ENCODE data around the gene SLC17A9.

SLC17A9 gene

DNA sequence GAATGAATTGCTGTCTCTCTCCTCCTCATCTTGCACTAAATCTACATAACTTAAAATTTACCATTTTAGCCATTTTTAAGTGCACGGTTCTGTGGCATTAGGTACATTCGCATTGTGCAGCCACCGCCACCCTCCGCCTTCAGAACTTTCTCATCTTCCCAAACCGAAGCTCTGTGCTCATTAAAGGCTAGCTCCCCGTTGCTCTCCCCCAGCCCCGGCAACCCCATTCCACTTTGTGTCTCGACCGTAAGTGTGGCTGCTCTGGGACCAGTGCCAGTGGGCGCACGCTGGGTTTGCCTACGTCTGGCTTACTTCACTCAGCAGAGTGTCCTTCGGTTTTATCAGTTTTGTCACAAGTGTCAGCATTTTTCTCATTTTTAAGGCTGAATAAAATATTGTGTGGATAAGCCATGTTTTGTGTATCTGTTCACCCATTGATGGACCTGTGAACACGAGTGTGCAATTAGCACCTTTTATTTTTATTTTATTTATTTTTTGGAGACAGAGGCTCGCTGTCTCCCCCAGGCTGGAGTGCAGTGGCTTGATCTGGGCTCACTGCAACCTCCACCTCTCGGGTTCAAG lies 16.8 kb downstream of the SLC17A9 start:
- no peak for DNase-seq (ENCODE audit: low read depth)

DNA sequence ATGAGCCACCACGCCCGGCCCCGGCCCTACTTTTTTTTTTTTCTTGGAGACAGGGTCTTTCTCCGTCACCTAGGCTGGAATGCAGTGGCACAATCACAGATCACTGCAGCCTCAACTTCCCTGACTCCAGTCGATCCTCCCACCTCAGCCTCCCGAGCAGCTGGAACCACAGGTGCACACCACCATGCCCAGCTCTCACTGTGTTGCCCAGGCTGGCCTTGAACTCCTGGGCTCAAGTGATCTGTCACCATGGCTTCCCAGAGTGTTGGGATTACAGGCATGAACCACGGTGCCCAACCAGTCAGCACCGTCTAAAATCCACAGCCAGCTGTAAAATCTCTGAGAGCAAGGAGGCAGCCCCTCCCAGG lies 17.4 kb downstream of the SLC17A9 start:
- DNase-seq (ENCODE audit: low read depth), result no peak

GRCh38 chr20:62970307-62971210 lies 18.1 kb downstream of the SLC17A9 start:
- DNase-seq (ENCODE audit: low read depth), result no peak

GRCh38 chr20:62971211-62971949 lies 18.9 kb downstream of the SLC17A9 start:
- DNase-seq (ENCODE audit: low read depth), result no peak

DNA sequence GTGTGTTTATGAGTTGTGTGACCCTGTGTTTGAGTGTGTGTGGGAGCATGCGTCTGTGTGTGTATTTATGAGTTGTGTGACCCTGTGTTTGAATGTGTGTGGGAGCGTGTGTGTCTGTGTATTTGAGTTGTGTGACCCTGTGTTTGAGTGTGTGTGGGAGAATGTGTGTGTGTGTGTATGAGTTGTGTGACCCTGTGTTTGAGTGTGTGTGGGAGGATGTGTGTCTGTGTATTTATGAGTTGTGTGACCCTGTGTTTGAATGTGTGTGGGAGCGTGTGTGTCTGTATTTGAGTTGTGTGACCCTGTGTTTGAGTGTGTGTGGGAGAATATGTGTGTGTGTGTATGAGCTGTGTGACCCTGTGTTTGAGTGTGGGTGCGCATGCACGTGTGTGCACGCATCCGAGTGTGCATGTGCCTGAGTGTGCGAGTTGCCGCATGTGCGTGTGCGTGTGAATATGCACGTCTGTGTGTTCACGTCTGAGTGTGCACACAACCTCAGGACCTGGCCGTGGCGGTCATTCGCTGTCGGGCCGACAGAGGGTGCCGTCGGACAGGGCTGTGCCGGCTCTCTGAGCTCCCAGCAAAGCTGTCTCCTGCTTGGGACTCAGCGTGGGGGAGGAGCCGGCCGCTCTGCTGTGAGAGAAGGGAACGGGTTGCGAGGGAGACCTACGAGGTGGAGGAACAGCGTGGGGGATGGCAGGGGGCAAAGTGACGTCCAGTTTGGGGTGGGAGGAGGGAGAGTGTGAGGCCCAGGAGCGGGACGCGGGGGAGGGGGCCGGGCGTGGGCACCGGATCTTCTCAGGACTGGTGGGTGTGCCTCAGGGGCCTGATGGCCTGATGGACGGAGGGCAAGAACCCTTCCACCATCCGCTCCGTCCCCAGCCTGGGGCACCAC lies 19.7 kb downstream of the SLC17A9 start:
- DNase-seq (ENCODE audit: low read depth), result peak; percentile 60

DNA sequence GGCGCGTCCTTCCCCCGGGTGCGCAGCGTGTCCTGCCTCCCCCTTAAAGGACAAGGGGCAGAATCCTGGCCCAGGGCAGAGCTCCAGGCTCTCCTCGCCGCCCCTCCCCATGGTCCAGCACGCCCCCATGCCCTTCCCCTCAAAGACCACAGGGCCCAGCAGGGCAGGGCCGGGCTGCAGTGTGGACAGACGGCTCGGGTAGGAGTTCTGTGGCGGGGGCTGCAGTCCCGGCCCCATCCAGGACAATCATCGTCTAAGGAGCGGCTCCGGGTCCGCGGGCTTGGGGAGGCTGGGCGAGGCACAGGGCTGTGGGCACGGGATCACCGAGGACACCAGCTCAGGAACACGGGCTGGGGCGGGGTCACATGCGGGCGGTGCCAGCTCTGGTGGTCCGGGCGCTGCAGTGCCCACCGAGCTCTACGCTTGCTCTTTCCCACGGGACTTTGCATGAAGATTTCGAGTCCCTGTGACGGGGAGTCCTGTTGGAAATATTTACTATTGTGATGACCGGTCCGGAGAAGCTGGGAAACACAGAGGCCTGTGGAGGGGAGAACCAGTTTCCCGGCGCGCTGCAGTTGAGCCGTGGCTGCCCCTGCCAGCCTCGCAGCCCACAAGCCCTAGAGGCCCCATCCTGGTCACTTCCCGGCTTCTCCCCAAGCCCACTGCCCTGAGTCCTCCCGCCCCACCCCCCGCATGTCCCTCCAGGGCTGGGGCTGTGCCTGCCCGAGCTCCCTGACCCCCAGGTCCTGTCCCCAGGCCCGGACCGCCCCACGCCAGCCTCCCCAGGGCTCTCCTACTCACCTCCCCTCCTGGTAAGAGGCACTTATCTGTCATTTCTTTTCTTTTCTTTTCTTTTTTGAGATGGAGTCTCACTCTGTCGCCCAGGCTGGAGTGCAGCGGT lies 20.6 kb downstream of the SLC17A9 start:
- DNase-seq (ENCODE audit: low read depth), result no peak

GRCh38 chr20:62975251-62975760 lies 22.8 kb downstream of the SLC17A9 start:
- DNase-seq (ENCODE audit: low read depth), result no peak

- no peak for DNase-seq (ENCODE audit: low read depth)
Observed at GRCh38 chr20:62975812-62976508, 23.5 kb downstream of the SLC17A9 start.

- DNase-seq (ENCODE audit: low read depth), result no peak
Observed at GRCh38 chr20:62976886-62977285, 24.4 kb downstream of the SLC17A9 start.

DNA sequence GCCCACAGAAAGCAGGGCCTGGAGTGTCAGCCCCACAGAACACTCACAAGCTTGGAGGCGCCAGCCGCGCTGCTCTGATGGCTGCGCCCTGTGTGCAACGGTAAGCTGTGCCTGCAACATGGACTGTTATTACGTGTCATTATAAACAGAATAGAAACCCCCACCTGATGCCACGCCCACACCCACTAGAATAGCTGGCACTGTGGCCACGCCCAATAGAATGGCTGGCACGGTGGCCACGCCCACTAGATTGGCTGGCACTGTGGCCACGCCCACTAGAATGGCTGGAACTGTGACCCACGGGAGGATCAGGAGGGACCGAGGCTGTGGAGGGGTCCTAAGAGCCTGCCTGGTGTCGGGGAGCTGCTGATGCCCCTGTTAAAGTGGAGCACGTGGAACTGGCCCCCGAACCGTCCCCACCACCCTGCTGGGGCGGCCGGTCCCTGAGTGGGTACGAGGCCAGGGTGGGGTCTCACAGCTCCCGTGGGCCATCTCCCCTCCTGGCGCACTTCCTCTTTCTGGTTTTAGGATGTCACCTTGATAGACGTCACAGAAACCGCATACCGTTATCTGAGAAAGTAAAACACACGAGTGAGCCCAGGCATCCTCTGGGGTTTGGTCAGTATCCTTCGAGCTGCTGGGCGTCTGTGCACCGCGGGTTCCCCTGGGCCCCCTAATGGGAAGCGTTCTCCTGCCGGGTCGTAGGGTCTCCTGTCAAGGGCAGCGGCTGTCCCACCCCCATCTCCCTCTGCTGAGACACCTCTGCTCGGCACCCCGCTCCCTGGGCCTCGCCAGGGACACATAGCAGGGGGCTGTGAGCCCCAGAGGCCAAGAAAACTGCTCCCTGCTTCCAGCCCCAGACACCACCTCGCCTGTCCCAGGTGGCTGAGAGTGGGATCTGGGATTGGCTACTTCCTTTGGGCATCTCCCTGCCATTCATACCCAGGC lies 25.4 kb downstream of the SLC17A9 start:
- DNase-seq (ENCODE audit: low read depth), result no peak

DNA sequence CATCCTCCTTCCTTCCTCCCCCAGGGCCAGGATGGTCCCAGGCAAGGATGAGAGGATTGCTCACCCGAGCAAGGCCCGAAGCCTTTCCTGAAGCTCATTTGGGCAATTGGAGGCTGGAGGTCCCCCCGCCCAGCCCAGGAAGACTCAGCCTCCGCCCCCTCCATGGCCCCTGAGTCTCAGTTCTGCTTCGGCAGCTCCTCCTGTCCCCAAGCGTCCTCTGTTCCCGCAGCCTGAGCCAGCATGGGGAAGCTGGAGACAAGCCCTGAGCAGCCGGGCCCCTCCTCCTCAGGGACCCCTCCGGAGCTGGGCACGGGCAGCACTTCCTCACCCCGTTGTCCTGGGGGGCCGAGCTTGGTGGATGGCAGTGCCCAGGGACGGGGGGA lies 26.0 kb downstream of the SLC17A9 start:
- no peak for DNase-seq (ENCODE audit: low read depth)

DNA sequence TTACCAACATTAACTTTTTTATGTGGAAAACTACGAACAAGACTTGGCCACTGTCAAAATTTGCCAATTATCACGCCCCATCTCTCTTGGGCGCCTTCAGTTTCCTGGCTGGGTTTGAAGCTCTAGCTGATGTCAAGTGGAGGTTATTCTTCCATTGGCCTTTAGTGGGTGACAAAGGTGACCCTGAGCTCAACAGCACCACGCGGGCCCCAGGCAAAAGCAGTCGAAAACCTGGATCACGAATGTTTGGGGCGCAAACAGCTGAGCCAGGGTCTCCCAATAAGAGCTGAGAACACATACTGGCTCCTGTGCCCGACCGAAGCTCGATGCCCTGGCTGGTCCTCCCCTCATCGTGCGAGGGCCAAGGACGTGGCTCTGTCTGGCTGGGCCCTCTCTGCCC lies 26.8 kb downstream of the SLC17A9 start:
- DNase-seq (ENCODE audit: low read depth), result no peak

GRCh38 chr20:62979876-62980373 lies 27.4 kb downstream of the SLC17A9 start:
- no peak for DNase-seq (ENCODE audit: low read depth)

GRCh38 chr20:62980380-62980960 lies 28.0 kb downstream of the SLC17A9 start:
- DNase-seq (ENCODE audit: low read depth), result no peak

DNA sequence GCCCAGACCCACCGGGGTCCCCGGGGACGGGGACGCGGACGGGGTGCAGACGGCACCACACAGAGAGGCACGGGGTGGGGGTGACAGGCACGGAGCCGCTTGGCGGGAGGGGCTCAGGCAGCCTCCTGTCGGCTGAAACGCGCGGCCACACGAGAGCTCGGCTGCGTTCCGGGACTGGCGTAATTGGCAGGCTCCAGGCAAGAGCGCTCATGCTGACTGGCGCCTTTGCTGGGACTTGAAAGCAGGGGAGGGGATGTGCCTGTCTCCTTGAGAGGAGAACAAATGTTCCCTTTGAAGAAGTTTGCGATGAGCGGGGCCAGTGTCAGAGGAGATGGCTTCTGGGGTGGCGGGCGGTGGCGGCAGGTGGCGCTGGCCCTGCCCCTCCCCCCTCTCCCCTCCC lies 28.5 kb downstream of the SLC17A9 start:
- DNase-seq (ENCODE audit: low read depth), result no peak

GRCh38 chr20:62982124-62983075 lies 29.9 kb downstream of the SLC17A9 start:
- DNase-seq (ENCODE audit: low read depth), result no peak

DNA sequence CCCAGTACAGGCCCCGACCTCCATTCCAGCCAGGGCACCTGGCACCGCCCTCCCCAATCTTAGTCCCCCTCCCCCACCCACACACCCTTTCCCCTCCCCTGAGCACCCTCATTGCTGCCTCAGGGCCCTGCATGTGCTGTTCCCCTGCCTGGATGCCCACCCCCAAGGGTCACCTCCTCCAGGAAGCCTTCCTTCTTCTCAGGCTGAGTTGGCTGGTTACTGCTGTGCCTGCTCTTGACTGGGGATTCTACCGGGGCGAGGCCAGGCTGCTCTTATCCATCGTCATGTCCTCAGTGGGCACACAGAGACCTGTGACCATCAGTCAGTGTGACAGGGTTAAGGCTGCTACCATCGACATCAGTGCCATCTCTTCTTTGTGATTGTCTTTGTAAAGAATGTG lies 30.7 kb downstream of the SLC17A9 start:
- no peak for DNase-seq (ENCODE audit: low read depth)
